Measurements from ENCODE around the gene BMPR1A. TPM values are rescaled to one million over a fixed set of nuclear protein-coding genes. Genes with fewer than 3 reads are reported as not detected.

Gene BMPR1A
- total RNA-seq, 1 experiment from 2014 or later = 21.4 TPM

- CTCF ChIA-PET = interaction anchor here (1.2 kb wide), 1 partner anchor 206 kb away, joined by 4 read pairs; no protein-coding TSS in a partner anchor
- Mint-ChIP-seq H3K36me3 (ENCODE audit: insufficient read depth, unreplicated experiment) (no peaks in the 10 kb centered on the region), H3K9me3 (ENCODE audit: low read depth, unreplicated experiment) (no peaks in the 10 kb centered on the region), H3K27ac (ENCODE audit: unreplicated experiment) (no peak overlapping the region), H3K4me3 (ENCODE audit: low read depth, unreplicated experiment) (no peak overlapping the region), H3K4me1 (ENCODE audit: low read depth, unreplicated experiment) (no peaks in the 10 kb centered on the region), H3K27me3 (ENCODE audit: unreplicated experiment) (no peaks in the 10 kb centered on the region)
- no peak for TF ChIP-seq CTCF (IDR thresholded peaks at IDR 0.05; ENCODE audit: unreplicated experiment)
- peak; percentile 58 for DNase-seq
- no TSS peak for BruUV-seq (replicated peaks)
- intact Hi-C loops (cut with micrococcal nuclease; ENCODE audit: unreplicated experiment) = loop anchor here (1.0 to 5.0 kb wide), 2 partner anchors 187 to 211 kb away; no protein-coding TSS in a partner anchor
Observed at GRCh38 chr10:86899670-86900276, 143.4 kb downstream of the BMPR1A start.

- intact Hi-C loops (cut with micrococcal nuclease; ENCODE audit: unreplicated experiment) = no loop called here
- H3K27me3 Mint-ChIP-seq (ENCODE audit: unreplicated experiment) = no peaks in the 10 kb centered on the region
Observed at GRCh38 chr10:86900955-86901354, 144.5 kb downstream of the BMPR1A start.

GRCh38 chr10:86904600-86904999 lies 148.2 kb downstream of the BMPR1A start:
- no peaks in the 10 kb centered on the region for H3K4me1 Mint-ChIP-seq (ENCODE audit: low read depth, unreplicated experiment)
- no peak overlapping the region for H3K4me3 Mint-ChIP-seq (ENCODE audit: low read depth, unreplicated experiment)
- H3K9me3 Mint-ChIP-seq (ENCODE audit: low read depth, unreplicated experiment) = no peaks in the 10 kb centered on the region
- no TSS peak for BruUV-seq (replicated peaks)
- no peak overlapping the region for H3K27ac Mint-ChIP-seq (ENCODE audit: unreplicated experiment)
- intact Hi-C loops (cut with micrococcal nuclease; ENCODE audit: unreplicated experiment) = no loop called here
- no peaks in the 10 kb centered on the region for H3K36me3 Mint-ChIP-seq (ENCODE audit: insufficient read depth, unreplicated experiment)
- TF ChIP-seq CTCF (IDR thresholded peaks at IDR 0.05; ENCODE audit: unreplicated experiment) = no peak
- no peak for DNase-seq
- CTCF ChIA-PET = no interaction called here
- no peaks in the 10 kb centered on the region for H3K27me3 Mint-ChIP-seq (ENCODE audit: unreplicated experiment)

More at GRCh38 chr10:86900955-86901354, 144.5 kb downstream of the BMPR1A start:
- H3K4me1 Mint-ChIP-seq (ENCODE audit: low read depth, unreplicated experiment) = no peaks in the 10 kb centered on the region
- no peak overlapping the region for H3K4me3 Mint-ChIP-seq (ENCODE audit: low read depth, unreplicated experiment)
- no peaks in the 10 kb centered on the region for H3K36me3 Mint-ChIP-seq (ENCODE audit: insufficient read depth, unreplicated experiment)
- DNase-seq = no peak
- no peak for TF ChIP-seq CTCF (IDR thresholded peaks at IDR 0.05; ENCODE audit: unreplicated experiment)
- H3K27ac Mint-ChIP-seq (ENCODE audit: unreplicated experiment) = no peak overlapping the region
- CTCF ChIA-PET = interaction anchor here (0.5 to 0.6 kb wide), 2 partner anchors 79 to 135 kb away, joined by 3 to 5 read pairs; no protein-coding TSS in a partner anchor
- no peaks in the 10 kb centered on the region for H3K9me3 Mint-ChIP-seq (ENCODE audit: low read depth, unreplicated experiment)
- no TSS peak for BruUV-seq (replicated peaks)

- Mint-ChIP-seq H3K4me1 (ENCODE audit: low read depth, unreplicated experiment) (no peaks in the 10 kb centered on the region), H3K27ac (ENCODE audit: unreplicated experiment) (no peak overlapping the region), H3K9me3 (ENCODE audit: low read depth, unreplicated experiment) (no peaks in the 10 kb centered on the region), H3K27me3 (ENCODE audit: unreplicated experiment) (no peaks in the 10 kb centered on the region), H3K4me3 (ENCODE audit: low read depth, unreplicated experiment) (no peak overlapping the region), H3K36me3 (ENCODE audit: insufficient read depth, unreplicated experiment) (no peaks in the 10 kb centered on the region)
- DNase-seq = no peak
- BruUV-seq (replicated peaks) = no TSS peak
- TF ChIP-seq CTCF (IDR thresholded peaks at IDR 0.05; ENCODE audit: unreplicated experiment) = no peak
- intact Hi-C loops (cut with micrococcal nuclease; ENCODE audit: unreplicated experiment) = no loop called here
- CTCF ChIA-PET = interaction anchor here (0.6 kb wide), 1 partner anchor 35 kb away, joined by 3 read pairs; no protein-coding TSS in a partner anchor
Observed at GRCh38 chr10:86905429-86905828, 149.0 kb downstream of the BMPR1A start.

Data from Calu3 (cell line).